Measurements from ENCODE around the gene LUZP1. TPM values are rescaled to one million over a fixed set of nuclear protein-coding genes. Genes with fewer than 3 reads are reported as not detected.

The LUZP1 gene
- total and polyA plus RNA-seq, 2 experiments from 2014 or later: 45.7 to 152 TPM

- no peak for TF ChIP-seq ZNF462 (CRISPR knock-in tag; IDR thresholded peaks at IDR 0.05)
These were observed 48.9 kb upstream of the LUZP1 start, which contains the start of gene HTR1D (continued) for GRCh38 chr1:23217421-23218115.

DNA sequence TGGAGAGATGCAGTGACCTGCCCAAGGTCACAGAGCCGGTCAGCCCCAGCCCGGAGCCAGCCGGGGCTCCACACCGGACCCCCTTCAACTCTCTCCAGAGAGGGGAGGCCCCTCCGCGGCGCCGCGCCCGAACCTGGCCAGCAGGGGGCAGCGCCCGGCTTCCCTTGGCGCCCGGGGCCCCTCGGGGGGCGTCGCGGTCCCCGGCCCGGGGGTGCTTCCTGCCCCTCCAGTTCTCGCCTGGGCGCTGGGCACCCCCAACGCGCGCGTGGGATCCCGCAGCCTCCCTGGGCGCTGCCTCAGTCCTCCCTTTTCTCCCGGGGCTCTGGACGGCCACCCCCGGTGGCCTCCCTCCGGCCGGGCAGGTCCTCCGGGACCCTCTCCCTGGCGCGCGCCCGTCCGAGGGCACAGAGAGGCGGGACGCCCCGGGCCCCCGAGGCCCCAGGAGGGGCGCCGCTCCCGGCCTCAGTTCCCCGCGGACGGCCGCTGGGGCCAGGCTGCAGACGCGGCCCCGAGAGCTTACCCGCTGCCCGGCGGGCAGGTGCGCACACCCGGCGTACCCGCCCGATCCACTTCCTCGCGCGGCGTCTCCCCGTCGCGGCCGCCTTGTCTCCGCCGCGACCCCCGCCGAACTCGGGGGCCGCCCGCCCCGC, 48.2 kb upstream of the LUZP1 start:
- Histone ChIP-seq H3F3A (replicated peaks; ENCODE audit: low read depth) (0 out of 2 replicates have a peak, but pooled peaks cover 5% of the 10 kb centered on the region), H3K79me2 (replicated peaks; ENCODE audit: insufficient read depth) (peaks cover 8% of the 10 kb centered on the region; the same call in 1 of the 2 replicates), H4K20me1 (replicated peaks; ENCODE audit: insufficient read depth) (no peaks in the 10 kb centered on the region; the same call in 1 of the 2 replicates), H3K4me2 (peak overlapping the region; percentile 98), H3K36me3 (ENCODE audit: insufficient read depth) (no peaks in the 10 kb centered on the region), H3K9me2 (ENCODE audit: insufficient read depth) (no peaks in the 10 kb centered on the region), H3K27ac (ENCODE audit: low read depth) (no peak overlapping the region), H3K4me1 (ENCODE audit: insufficient read depth) (peaks cover 20% of the 10 kb centered on the region), H3K4me3 (peak overlapping the region; percentile 84), H2AFZ (peak overlapping the region; percentile 99), H3K27me3 (ENCODE audit: insufficient read depth) (peaks cover 18% of the 10 kb centered on the region)
- Mint-ChIP-seq H3K9me3 (no peaks in the 10 kb centered on the region), H3K27me3 (ENCODE audit: insufficient read depth, low read depth, poor library complexity) (peaks cover 21% of the 10 kb centered on the region), H3K4me3 (peak overlapping the region; percentile 77), H3K4me1 (peaks cover 21% of the 10 kb centered on the region), H3K27ac (no peak overlapping the region), H3K36me3 (ENCODE audit: low read depth) (no peaks in the 10 kb centered on the region)
- TF ChIP-seq POLR2AphosphoS5 (IDR thresholded peaks at IDR 0.05; ENCODE audit: low read depth) (no peak), CTCF (conservative IDR thresholded peaks at IDR 0.05; ENCODE audit: low read depth in 2 of 2) (peak; percentile 68 to 72)
- DNase-seq (ENCODE audit: low spot score) (peak; percentile 71), ATAC-seq (peak; percentile 82)

Measured in GM23338 (cell line).